Upper lobe of left lung (tissue), 4 donors: ENCODE data around the gene MOCS1.

Experiments used
- CTCF ChIP-seq, 6 experiments: fragments of 450-650 bp in 4 of 6; fragments of 200-600 bp in 2 of 6; sonication (generic) in 2 of 6; IDR thresholded peaks; one replicate each; pipeline ENCODE4 v1.5.1; 2016 to 2019; ENCODE audit warnings: antibody characterized with exemption in 6 of 6
- EP300 ChIP-seq, 4 donors: sonication (generic); formaldehyde crosslinking; IDR thresholded peaks; one replicate each; pipeline ENCODE4 v1.5.1; 2017; ENCODE audit warnings: antibody characterized with exemption in 4 of 4, control low read depth in 2 of 4
- POLR2A ChIP-seq, 4 donors: fragments of 450-650 bp; IDR thresholded peaks; one replicate each; pipeline ENCODE4 v1.5.1; 2016 to 2017; ENCODE audit warnings: antibody characterized with exemption in 4 of 4, mild to moderate bottlenecking in 2 of 4

GRCh38 chr6:39947611-39948068 lies 13.4 kb upstream of the MOCS1 start:
- TF ChIP-seq CTCF (IDR thresholded peaks at IDR 0.05) (no peak), POLR2A (IDR thresholded peaks at IDR 0.05) (no peak), EP300 (IDR thresholded peaks at IDR 0.05) (no peak)
